GM12878 (cell line): Measurements from ENCODE around the gene SLC5A1.
"Not testable (repeated sequence)": the region's sequence is repeated elsewhere in the genome, so short reads cannot be mapped to it uniquely, and the experiment has no call there.

Source experiments
- E4F1 ChIP-seq: fragments of 450-650 bp; IDR thresholded peaks from 2 replicates; pipeline ENCODE4 v1.6.1; 2018; ENCODE audit warnings: borderline replicate concordance, mild to moderate bottlenecking; ENCODE audit not compliant: partially characterized antibody
- EZH2 ChIP-seq: IDR thresholded peaks from 2 replicates; pipeline ENCODE4 v1.6.1; 2012; ENCODE audit warnings: low read depth, mild to moderate bottlenecking, control low read depth, inconsistent platforms, low read length, borderline replicate concordance; ENCODE audit not compliant: control insufficient read depth
- POLR2AphosphoS5 ChIP-seq: IDR thresholded peaks from 2 replicates; pipeline ENCODE4 v1.6.1; 2011; ENCODE audit warnings: mild to moderate bottlenecking, low read length, inconsistent platforms
- SPI1 ChIP-seq: IDR thresholded peaks from 2 replicates; pipeline ENCODE4 v1.6.1; 2011; ENCODE audit warnings: low read depth, mild to moderate bottlenecking, low read length, moderate library complexity, borderline replicate concordance; ENCODE audit not compliant: insufficient read depth
- TF ChIP-seq, protein P1 (sequence below), 3 experiments: IDR thresholded peaks in 2 of 3; conservative IDR thresholded peaks in 1 of 3; 2 replicates each; pipeline ENCODE4 v1.5.1; 2011; ENCODE audit warnings: low read depth in 3 of 3, low read length in 3 of 3, mild to moderate bottlenecking in 3 of 3, control low read depth in 2 of 3, moderate library complexity in 2 of 3, inconsistent platforms in 1 of 3, mixed read lengths in 1 of 3; ENCODE audit not compliant: control insufficient read depth in 2 of 3, insufficient read depth in 1 of 3; ENCODE audit errors: extremely low read depth in 1 of 3
- TF ChIP-seq, protein P2 (sequence below): fragments of 450-650 bp; IDR thresholded peaks from 2 replicates; pipeline ENCODE4 v1.6.1; 2016; ENCODE audit warnings: mild to moderate bottlenecking

- TF ChIP-seq POLR2AphosphoS5, EZH2, SPI1, E4F1: not testable (repeated sequence)
- TF ChIP-seq, protein P1, sequence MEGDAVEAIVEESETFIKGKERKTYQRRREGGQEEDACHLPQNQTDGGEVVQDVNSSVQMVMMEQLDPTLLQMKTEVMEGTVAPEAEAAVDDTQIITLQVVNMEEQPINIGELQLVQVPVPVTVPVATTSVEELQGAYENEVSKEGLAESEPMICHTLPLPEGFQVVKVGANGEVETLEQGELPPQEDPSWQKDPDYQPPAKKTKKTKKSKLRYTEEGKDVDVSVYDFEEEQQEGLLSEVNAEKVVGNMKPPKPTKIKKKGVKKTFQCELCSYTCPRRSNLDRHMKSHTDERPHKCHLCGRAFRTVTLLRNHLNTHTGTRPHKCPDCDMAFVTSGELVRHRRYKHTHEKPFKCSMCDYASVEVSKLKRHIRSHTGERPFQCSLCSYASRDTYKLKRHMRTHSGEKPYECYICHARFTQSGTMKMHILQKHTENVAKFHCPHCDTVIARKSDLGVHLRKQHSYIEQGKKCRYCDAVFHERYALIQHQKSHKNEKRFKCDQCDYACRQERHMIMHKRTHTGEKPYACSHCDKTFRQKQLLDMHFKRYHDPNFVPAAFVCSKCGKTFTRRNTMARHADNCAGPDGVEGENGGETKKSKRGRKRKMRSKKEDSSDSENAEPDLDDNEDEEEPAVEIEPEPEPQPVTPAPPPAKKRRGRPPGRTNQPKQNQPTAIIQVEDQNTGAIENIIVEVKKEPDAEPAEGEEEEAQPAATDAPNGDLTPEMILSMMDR (IDR thresholded peaks at IDR 0.05 in 2 of 3, conservative IDR thresholded peaks at IDR 0.05 in 1 of 3; ENCODE audit: control insufficient read depth in 2 of 3, extremely low read depth in 1 of 3, insufficient read depth in 1 of 3, low read depth in 3 of 3, low read length in 3 of 3) = not testable (repeated sequence)
- TF ChIP-seq, protein P2, sequence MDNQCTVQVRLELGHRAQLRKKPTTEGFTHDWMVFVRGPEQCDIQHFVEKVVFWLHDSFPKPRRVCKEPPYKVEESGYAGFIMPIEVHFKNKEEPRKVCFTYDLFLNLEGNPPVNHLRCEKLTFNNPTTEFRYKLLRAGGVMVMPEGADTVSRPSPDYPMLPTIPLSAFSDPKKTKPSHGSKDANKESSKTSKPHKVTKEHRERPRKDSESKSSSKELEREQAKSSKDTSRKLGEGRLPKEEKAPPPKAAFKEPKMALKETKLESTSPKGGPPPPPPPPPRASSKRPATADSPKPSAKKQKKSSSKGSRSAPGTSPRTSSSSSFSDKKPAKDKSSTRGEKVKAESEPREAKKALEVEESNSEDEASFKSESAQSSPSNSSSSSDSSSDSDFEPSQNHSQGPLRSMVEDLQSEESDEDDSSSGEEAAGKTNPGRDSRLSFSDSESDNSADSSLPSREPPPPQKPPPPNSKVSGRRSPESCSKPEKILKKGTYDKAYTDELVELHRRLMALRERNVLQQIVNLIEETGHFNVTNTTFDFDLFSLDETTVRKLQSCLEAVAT = not testable (repeated sequence)
These were observed 95.5 kb downstream of the SLC5A1 start for GRCh38 chr22:32138576-32138975.
